SK-N-MC (cell line): Measurements from ENCODE around the gene IFT122.

Experiments used
- DNase-seq: peaks from one replicate; pipeline ENCODE4 v3.0.0-alpha.2; 2011; ENCODE audit warnings: low read depth, low spot score
- H3K27ac ChIP-seq: fragments of 200-600 bp; sonication (generic); 2 replicates; pipeline ENCODE4 v1.5.1; 2016; ENCODE audit warnings: mixed run types
- H3K36me3 ChIP-seq: fragments of 200-600 bp; sonication (generic); 2 replicates; pipeline ENCODE4 v1.6.1; 2017; ENCODE audit warnings: antibody characterized with exemption, low read length, mixed read lengths; ENCODE audit not compliant: insufficient read depth
- H3K4me3 ChIP-seq: fragments of 200-600 bp; sonication (generic); 2 replicates; pipeline ENCODE4 v1.5.1; 2016
- H3K9ac ChIP-seq: fragments of 200-600 bp; sonication (generic); 2 replicates; pipeline ENCODE4 v1.8.0; 2017; ENCODE audit warnings: mixed run types, mixed read lengths; ENCODE audit not compliant: insufficient read length
- H3K9me3 ChIP-seq: fragments of 200-600 bp; sonication (generic); 2 replicates; pipeline ENCODE4 v1.6.1; 2017; ENCODE audit warnings: low read depth, mild to moderate bottlenecking, antibody characterized with exemption, low read length, moderate library complexity, mixed read lengths
- EZH2 ChIP-seq: fragments of 200-600 bp; sonication (generic); IDR thresholded peaks from one replicate; pipeline ENCODE4 v1.6.1; 2017; ENCODE audit warnings: antibody characterized with exemption
- FOXP2 ChIP-seq: optimal IDR thresholded peaks from 2 replicates; pipeline ENCODE3; 2011; ENCODE audit warnings: mild to moderate bottlenecking, moderate library complexity; ENCODE audit not compliant: insufficient read depth; ENCODE audit errors: extremely low read length, control extremely low read depth
- POLR2AphosphoS5 ChIP-seq: IDR thresholded peaks from 2 replicates; pipeline ENCODE4 v1.6.1; 2012; ENCODE audit warnings: mild to moderate bottlenecking, low read depth, low read length, borderline replicate concordance

Gene IFT122

DNA sequence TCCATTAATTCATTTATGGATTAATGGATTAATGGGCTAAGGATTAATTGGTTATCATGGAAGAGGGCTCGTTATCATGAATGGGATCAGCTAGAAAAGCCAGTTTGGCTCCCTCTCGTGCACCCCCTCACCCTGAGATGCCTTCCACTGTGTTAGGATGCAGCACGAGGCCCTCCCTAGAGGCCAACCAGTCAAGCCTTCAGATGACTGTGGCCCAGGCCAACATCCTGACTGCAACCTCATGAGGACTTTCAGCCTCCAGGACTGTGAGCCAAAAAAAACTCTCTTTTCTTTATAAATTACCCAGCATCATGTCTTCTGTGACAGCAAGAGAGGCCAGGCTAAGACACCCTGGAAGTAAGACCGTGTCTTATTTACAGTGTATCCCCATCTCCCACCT is 20.5 kb upstream of the IFT122 start:
- Histone ChIP-seq H3K36me3 (no peaks in the 10 kb centered on the region), H3K4me3 (no peak overlapping the region), H3K27ac (no peak overlapping the region), H3K9ac (no peak overlapping the region), H3K9me3 (no peaks in the 10 kb centered on the region)
- no peak for DNase-seq
- no peak for TF ChIP-seq EZH2
- no peak for TF ChIP-seq POLR2AphosphoS5
- TF ChIP-seq FOXP2, result no peak

DNA sequence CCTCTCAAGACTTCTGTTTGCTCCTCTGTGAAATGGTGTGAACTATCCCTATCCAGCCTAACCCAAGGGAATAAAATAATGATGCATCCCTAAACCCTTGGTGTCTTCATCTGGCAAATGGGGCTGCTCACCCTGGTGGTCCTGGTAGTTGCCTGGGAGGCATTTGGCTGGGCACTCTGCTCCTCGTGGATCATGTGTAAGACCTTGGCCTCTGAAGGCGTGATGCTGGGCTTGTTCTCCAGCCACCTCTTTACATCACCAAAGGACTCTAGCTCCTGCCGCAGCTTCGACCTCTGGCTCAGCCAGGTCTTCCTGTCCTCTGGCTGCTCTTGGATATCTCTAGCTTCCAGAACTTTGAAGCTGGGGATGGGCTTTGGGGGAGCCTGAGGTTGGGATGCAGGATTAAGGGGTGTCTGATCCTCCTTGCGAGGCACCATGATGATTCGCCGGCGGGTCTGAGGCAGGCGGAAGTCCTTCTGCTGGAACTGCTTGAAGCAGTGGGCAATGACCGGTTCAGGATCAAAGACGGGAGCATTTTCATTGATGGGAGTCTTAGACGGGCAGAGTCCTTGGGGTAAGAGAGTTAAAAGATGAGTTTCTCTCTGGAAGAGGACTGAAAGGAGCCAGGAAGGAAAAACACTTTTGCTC is 18.7 kb upstream of the IFT122 start:
- DNase-seq, result no peak
- TF ChIP-seq FOXP2 (no peak), EZH2 (no peak), POLR2AphosphoS5 (no peak)
- Histone ChIP-seq H3K9ac (no peak overlapping the region), H3K27ac (no peak overlapping the region), H3K4me3 (no peak overlapping the region), H3K36me3 (no peaks in the 10 kb centered on the region), H3K9me3 (no peaks in the 10 kb centered on the region)

DNA sequence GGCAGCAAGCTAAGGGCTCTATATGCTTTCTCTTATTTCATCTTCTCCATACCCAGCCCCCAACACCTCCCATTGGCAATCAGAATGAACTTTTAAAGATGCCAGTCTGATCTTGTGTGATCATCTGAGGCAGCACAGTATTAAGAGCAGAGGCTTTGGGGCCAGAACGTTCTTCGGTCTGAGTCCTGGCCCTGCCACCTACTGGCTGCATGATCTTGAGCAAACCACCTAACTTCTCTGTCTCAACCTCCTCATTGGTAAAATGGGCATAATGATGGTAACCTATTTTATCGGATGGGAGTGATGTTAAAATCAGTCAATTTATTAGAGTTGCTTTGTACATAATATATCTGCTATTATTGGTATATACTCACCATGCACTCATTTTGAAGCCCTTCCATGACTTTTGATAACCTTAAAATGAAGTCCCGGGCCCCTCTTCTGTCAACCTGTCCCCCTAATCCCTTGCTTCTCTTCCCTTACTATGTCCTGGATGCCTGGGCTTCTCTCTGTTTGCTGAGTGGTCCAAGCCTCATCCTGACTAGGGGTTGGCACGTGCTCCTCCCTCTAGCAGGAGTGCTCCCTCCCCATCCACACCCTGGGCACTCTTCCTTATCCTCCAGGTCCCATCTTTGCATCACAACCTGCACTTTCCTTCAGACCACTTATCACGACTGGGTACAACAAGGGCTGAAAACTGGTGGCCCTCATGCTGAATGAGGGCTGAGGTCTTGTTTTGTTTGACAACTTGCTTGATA is 17.9 kb upstream of the IFT122 start:
- no peak overlapping the region for H3K9ac ChIP-seq
- H3K4me3 ChIP-seq, result no peak overlapping the region
- no peaks in the 10 kb centered on the region for H3K9me3 ChIP-seq
- H3K27ac ChIP-seq, result no peak overlapping the region
- TF ChIP-seq EZH2 (no peak), POLR2AphosphoS5 (no peak), FOXP2 (no peak)
- DNase-seq, result no peak
- no peaks in the 10 kb centered on the region for H3K36me3 ChIP-seq

- no peak for DNase-seq
- H3K9me3 ChIP-seq, result no peaks in the 10 kb centered on the region
- H3K4me3 ChIP-seq, result no peak overlapping the region
- TF ChIP-seq POLR2AphosphoS5 (no peak), FOXP2 (no peak), EZH2 (no peak)
- H3K9ac ChIP-seq, result no peak overlapping the region
- H3K36me3 ChIP-seq, result no peaks in the 10 kb centered on the region
- no peak overlapping the region for H3K27ac ChIP-seq
Observed at GRCh38 chr3:129422897-129423296, 17.1 kb upstream of the IFT122 start.

GRCh38 chr3:129424185-129424841 is 15.7 kb upstream of the IFT122 start:
- Histone ChIP-seq H3K9me3 (no peaks in the 10 kb centered on the region), H3K9ac (no peak overlapping the region), H3K36me3 (0 out of 2 replicates have a peak, but pooled peaks cover under 1% of the 10 kb centered on the region), H3K27ac (no peak overlapping the region), H3K4me3 (no peak overlapping the region)
- TF ChIP-seq POLR2AphosphoS5 (no peak), EZH2 (no peak), FOXP2 (no peak)
- DNase-seq, result no peak

DNA sequence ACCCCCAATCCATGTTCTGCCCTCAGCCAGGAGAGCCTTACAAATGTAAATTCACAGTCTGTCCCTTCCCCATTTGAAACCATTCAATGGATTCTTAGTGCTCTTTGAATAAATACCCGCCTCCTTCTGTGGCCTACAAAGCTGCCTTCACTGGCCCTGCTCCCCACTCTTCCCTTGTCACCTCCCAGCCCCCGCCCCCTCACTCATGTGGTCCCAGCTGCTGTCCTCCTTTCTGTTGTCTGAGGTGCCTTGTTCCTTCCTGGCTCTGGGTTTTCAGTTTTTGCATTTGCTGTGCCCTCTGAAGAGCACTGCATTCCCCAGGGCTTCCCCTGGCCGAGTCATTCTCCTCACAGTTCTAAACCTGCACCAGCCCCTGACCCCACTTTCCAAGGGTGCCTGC is 14.8 kb upstream of the IFT122 start:
- DNase-seq, result no peak
- Histone ChIP-seq H3K9ac (no peak overlapping the region), H3K4me3 (no peak overlapping the region), H3K36me3 (peaks cover 8% of the 10 kb centered on the region; the same call in 1 of the 2 replicates), H3K27ac (no peak overlapping the region), H3K9me3 (no peaks in the 10 kb centered on the region)
- no peak for TF ChIP-seq POLR2AphosphoS5
- no peak for TF ChIP-seq EZH2
- TF ChIP-seq FOXP2, result no peak

GRCh38 chr3:129425619-129426018 is 14.4 kb upstream of the IFT122 start:
- H3K9me3 ChIP-seq, result no peaks in the 10 kb centered on the region
- TF ChIP-seq FOXP2 (no peak), EZH2 (no peak), POLR2AphosphoS5 (no peak)
- H3K27ac ChIP-seq, result no peak overlapping the region
- no peak for DNase-seq
- H3K9ac ChIP-seq, result no peak overlapping the region
- peaks cover 10% of the 10 kb centered on the region; the same call in 1 of the 2 replicates for H3K36me3 ChIP-seq
- H3K4me3 ChIP-seq, result no peak overlapping the region

- Histone ChIP-seq H3K27ac (no peak overlapping the region), H3K4me3 (peak overlapping the region; percentile 87), H3K36me3 (peaks cover 30% of the 10 kb centered on the region), H3K9ac (peak overlapping the region; percentile 31), H3K9me3 (no peaks in the 10 kb centered on the region)
- TF ChIP-seq FOXP2 (no peak), POLR2AphosphoS5 (no peak), EZH2 (no peak)
- no peak for DNase-seq
Observed at GRCh38 chr3:129428007-129428375, 12.0 kb upstream of the IFT122 start.
